ENCODE data around the gene ZC3H18.
"Not testable (repeated sequence)": the region's sequence is repeated elsewhere in the genome, so short reads cannot be mapped to it uniquely, and the experiment has no call there.

ZC3H18 gene

DNA sequence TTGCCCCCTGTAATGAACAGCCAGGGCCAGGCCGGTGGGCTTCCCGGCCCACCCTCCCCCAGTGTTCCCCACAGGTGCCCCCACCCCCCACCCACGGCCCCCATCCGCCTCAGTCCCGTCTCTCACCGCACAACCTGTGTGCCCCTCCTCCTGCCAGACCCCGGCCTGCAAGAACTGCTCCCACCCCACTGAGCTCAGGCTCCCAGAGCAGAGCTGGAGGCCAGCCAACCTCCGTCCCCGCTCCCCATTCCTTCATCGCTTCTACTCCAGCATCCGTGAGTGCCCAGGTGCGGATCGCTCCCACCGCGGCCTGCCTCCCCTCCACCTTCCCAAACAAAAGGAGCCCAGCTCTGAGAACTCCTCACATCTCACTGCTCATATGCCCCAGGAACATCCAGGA is 88.5 kb downstream of the ZC3H18 start:
- no peak for DNase-seq

- DNase-seq = no peak
Measured at GRCh38 chr16:88659160-88659559, 89.0 kb downstream of the ZC3H18 start.

DNA sequence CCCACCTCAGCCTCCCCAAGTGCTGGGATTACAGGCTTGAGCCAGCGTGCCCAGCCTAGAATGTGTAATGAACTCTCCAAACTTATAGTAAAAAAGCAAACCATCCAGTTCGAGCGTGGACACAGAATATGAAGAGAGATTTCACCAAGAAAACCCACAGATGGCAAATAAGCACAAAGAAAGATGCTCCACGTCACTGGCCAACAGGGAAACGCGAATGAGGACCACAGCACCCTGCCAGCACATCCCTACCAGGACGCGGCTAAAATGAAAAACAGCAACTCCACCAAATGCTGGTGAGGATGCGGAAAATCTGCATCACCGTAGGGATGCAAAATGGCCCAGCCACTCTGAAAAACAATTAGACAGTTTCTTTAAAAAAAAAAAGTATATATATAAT is 91.3 kb downstream of the ZC3H18 start:
- DNase-seq = no peak

GRCh38 chr16:88662222-88662842 is 92.1 kb downstream of the ZC3H18 start:
- peak; percentile 15 for DNase-seq

DNA sequence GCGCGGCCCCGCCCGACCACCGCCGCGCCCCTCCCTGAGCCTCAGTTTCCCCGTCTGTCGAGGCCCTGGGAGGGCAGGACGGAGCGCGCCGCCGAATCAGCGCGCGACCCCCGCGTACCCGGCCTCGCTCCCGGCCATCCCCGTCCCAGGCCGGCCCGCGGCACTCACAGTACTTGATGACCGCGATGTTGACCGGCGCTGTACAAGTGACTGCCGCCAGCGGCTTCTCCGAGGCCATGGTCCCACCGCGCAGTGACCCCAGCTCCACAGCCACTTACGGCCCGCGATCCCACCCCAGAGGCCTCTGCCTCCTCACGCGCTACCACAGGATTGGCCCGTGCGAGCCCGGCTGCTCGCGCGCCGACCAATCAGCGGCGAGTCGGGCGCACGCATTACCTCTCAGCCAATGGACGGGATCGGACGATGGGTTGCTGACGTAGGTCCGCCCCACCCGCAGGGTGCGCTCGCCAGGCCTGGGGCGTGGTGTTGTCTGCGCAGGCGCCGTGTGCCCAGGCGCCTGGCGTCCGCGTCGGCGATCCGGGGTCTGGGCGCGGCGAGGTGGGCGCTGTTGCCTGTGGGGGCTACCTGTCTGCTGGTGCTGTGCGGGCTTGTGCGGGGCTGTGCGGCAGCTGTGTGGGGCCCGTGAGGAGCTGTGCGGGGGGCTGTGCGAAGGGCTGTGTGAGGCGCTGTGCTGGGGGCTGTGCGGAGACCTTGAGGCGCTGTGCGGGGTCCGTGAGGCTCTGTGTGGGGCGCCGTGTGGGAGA is 92.8 kb downstream of the ZC3H18 start, which contains the start of gene MVD:
Gene MVD (minus strand): TSS at position 249 of the 764 bp plus-strand sequence. CDS start 11 bp downstream, at position 238.
- peak; percentile 96 for DNase-seq

DNA sequence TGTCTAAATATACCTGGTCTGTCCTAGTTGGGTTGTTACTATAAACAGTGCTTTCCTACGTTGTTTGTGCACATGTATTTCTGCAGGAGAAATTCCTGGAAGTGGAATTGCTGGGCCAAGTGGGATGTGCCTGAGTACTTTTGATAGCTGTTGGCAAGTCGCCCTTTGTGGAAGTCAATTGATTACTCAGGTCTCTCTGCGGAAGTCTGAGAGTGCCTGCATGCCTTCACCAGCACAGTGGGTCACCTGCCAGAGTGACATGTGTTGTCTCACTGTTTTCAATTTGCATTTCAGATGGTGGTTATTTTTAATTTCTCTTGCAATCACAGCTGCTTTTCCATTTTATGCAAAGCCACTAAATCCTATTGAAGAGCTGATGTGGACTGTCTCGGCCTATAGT is 94.9 kb downstream of the ZC3H18 start:
- no peak for DNase-seq

DNA sequence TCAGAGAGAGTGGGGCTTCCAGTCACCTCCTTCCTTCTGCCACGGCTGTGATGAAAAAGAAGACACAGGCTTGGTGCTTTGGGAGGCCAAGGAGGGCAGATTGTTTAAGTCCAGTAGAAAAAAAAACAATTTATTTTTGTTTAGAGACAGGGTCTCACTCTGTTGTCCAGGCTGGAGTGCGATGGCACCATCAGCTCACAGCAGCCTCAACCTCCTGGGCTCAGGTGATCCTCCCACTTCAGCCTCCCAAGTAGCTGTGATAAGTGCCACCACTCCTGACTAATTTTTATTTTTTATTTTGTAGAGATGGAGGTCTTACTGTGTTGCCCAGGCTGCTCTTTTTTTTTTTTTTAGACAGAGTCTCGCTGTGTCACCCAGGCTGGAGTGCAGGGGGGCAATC is 95.4 kb downstream of the ZC3H18 start:
- no peak for DNase-seq

GRCh38 chr16:88667461-88667860 is 97.3 kb downstream of the ZC3H18 start:
- DNase-seq = no peak

- DNase-seq = not testable (repeated sequence)
Measured at GRCh38 chr16:88669493-88669892, 99.3 kb downstream of the ZC3H18 start.

- DNase-seq = no peak
Measured at GRCh38 chr16:88669980-88670379, 99.8 kb downstream of the ZC3H18 start.

- DNase-seq = no peak
Measured at GRCh38 chr16:88671806-88672205, 101.6 kb downstream of the ZC3H18 start.

- no peak for DNase-seq
Measured at GRCh38 chr16:88672776-88673175, 102.6 kb downstream of the ZC3H18 start.

- no peak for DNase-seq
Measured at GRCh38 chr16:88673716-88674379, 103.6 kb downstream of the ZC3H18 start.

DNA sequence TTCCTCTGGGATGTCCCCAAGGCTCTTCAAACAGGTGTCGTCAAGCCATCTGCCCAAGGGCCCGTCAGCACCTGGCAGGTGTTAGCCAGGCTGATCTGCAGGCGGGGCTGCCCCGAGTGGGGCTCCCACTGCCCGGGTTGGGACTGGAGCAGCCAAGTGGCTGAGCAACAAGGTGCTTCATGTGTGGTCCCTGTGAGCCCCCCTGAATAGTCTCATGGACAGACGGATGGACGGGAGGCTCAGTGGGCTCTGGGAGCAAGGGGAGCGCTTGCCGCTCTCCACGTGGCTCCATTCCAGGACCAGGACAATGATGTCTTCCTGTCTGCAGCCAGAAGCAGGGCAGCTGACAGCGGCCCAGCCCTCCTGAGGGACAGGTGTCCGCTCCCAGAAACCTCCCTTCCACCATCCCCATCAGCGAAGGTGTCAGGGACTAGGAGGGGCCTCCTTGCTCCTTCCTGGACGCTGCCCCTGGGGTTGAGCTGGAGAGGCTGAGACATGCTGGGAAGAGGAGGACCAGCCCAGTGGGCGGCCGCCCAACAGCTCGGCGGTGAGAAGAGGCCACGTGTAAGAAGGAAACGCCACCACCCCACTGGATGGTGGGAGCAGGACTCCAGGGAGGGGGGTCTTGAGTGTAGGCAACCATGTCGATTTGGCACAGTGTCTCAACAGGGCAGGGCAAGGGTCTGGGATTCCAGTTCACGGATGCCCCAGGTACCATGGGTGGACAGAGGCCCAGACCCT is 106.5 kb downstream of the ZC3H18 start:
- DNase-seq = no peak

GRCh38 chr16:88677721-88678120 is 107.5 kb downstream of the ZC3H18 start:
- DNase-seq = no peak

GRCh38 chr16:88678224-88678979 is 108.2 kb downstream of the ZC3H18 start:
- DNase-seq = no peak

GRCh38 chr16:88680554-88681083 is 110.4 kb downstream of the ZC3H18 start:
- no peak for DNase-seq

DNA sequence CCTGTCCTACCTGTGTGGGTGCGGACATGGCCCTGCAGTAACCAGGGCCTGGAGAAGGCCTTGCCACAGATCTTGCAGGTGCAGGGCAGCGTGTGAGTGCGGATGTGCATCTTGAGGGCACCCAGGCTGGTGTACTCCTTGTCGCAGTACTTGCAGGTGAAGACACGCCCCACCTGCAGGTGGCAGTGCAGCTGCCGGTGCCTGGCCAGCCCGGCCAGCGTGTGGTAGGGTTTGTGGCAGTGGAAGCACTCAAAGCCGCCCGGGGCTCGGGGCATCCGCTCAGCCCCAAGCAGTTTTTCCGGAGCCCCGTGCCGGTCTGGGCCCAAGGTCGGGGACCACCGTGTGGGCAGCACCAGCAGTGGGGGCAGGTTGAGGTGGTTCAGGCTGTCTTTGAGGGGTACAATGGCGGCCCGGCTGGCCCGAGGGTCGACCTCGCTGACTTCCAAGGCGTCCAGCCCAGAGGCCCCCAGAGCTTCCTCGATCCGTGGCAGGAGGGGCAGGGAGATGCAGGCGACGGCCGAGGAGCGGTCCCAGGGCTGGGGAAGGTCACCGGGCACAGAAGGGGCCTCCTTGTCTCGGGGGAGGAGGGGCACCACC is 111.0 kb downstream of the ZC3H18 start:
- peak; percentile 46 for DNase-seq

Data from stimulated activated CD4-positive, alpha-beta T cell treated with anti-CD3 and anti-CD28 coated beads, Interleukin-4, amount 100 ng/mL, for 24 hours (primary cell).